Superior temporal gyrus (tissue), 1 donor: ENCODE measurements around the gene CD248.

ENCODE experiments used
- DNase-seq: peaks from one replicate; pipeline ENCODE4 v3.0.0-alpha.2; 2016; ENCODE audit errors: extremely low spot score

CD248 gene

DNA sequence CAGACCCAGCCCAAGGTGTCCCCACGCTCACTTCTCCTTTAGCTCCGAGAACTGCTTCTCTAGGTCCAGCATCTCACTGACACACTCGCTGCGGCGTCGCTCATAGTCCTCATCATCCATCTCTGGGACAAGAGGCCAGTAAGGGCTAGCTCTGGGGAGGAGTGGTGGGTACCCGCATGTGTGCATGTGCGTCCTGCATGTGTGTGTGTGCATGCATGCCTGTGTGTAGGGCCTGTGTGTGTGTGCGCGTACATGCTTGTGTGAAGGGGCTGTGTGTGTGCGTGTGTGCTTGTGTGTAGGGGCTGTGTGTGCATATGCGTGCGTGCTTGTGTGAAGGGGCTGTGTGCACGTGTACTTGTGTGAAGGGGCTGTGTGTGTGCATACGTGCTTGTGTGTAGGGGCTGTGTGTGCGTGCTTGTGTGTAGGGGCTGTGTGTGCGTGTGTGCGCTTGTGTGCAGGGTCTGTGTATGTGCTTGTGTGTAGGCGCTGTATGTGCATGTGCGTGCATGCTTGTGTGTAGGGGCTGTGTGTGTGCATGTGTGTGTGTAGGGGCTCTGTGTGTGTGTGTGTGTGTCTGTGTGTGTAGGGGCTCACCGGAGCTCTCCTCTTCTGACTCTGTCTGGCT lies 24.8 kb upstream of the CD248 start:
- no peak for DNase-seq

DNA sequence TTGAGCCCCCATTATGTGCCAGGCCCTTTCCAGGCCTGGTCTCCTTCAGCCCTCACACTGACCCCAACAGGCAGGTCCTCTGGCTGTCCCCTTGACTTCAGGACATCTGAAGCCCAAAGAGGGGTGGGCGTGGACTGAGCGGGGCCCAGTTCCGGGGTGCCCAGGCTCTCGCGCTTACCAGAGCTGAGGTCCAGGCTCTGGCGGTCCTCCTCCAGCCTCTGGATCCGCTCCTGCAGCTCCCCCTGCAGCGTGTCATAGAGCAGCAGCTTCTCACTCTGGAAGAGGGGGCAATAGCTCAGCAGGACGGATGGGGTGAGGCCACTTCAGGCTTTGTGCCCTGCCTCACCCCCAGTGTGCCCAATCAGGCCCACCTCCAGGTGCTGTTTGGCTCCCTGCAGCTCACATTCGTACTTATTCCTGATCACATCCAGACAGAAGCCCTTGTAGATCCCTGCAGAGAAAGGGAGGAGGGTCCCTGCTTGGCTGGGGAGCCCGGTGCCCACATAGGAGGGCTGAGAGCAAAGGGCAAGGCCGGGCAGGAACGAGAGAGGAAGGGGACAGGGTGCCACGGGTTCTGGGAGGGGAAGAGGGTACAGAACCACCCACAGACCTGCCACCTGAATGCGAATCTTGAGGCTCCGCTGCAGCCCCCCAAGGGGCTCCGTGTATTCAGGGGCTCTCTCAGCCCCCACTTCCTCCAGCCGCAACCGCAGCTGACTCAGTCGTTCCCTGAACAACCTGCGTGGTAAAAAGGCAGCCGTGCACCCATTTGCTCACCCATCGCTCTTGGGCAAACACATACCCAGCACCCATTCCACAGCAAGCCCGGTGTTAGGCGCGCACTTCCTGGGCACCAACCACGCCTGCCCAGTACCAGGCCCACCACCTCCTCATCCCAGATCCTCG lies 24.0 kb upstream of the CD248 start:
- no peak for DNase-seq

DNA sequence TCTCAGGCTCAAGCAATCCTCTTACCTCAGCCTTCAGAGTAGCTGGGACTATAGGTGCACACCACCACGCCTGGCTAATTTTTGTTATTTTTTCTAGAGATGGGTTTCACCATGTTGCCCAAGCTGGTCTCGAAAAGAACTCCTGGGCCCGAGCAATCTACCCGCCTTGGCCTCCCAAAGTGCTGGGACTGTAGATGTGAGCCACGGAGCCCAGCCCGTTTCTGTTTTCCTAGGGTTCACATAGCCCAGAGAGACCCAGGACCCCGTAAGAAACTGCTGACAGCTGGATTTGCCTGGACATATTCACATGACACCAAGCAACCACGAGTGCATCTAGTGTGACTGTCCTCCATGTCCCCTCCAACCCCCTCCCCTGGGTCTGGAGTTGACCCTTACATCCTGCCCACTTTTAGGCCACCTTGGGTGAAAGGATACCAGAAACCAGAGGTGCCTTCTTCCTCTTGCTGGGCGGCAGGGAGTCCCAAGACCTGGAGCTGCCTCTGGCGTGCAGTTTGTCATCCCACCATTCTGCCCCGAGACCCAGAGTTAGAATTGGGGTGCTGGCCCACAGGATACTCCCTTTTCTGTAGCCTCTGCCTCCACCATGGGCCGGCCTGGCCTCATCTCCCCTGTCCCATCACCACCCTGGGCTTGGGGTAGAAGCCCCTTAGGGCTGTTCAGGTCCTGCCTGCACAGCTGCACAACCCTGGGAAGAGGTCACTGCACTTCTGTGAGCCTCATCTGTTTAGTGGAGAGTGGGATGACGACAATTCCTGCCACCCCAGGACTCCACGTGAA lies 23.0 kb upstream of the CD248 start:
- no peak for DNase-seq

DNA sequence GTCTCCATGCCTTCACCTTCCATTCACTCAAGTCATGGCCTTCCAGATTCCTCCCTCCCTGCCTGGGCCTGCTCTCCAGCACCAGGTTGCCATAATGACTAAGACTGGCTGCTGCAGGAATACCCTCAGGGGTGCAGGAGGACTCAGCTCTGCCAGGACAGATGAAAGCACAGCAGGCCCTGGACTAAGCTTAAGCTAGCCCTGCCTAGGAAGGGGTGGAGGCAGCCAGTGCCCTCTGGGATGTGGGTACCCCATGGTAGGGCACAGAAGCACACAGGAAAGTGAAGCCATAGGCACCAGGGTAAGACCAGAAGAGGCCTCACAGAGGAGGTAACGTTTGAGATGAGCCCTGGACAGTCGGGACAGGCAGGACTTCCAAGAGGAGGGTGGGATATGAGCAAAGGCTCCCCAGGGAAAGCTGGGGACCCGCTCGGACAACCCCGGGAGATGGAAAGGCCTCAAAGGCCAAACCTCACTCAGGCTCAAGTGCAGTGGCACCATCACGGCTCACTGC lies 22.4 kb upstream of the CD248 start:
- DNase-seq = no peak

DNA sequence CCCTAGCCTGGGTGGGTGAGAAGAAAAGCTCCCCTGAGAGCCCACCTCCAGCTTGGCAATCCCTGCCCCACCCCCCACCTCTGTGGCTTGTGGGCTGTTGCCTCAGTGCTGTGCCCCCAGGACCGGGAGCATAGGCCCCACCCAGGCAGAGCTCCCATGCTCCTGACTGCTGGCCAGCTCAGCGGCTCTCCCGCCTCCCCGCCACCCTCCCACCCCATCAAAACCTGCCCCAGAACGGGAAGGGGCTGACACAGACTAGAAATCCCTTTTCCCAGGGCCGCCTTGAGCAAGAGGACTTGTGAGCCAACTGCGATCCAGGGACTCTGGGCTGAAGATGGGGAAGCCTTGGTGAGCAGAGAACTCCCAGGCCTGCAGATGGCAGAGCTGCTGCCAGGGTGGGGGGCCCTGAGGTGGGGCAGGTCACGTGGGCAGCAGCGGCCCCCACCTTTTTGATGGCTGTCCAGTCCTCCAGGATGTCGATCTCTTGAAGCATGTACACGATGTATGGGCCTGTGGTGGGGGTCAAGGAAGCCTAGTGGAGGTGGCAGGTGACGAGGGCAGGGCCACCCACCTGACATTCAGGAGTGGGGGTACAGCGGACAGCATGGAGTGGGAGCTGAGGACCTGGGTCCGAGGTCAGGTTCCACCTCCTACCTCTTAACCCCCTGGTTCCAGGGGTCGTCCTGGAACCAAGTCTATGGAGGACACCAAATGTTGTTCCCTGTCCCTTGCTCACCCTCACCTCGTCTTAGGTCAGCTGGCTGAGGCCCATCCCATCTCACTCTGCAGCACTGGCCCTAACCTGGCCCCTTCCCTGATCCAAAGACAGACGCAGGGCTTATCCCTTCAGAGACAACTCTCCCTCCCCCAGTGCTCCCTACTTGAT lies 21.7 kb upstream of the CD248 start:
- DNase-seq = no peak

DNA sequence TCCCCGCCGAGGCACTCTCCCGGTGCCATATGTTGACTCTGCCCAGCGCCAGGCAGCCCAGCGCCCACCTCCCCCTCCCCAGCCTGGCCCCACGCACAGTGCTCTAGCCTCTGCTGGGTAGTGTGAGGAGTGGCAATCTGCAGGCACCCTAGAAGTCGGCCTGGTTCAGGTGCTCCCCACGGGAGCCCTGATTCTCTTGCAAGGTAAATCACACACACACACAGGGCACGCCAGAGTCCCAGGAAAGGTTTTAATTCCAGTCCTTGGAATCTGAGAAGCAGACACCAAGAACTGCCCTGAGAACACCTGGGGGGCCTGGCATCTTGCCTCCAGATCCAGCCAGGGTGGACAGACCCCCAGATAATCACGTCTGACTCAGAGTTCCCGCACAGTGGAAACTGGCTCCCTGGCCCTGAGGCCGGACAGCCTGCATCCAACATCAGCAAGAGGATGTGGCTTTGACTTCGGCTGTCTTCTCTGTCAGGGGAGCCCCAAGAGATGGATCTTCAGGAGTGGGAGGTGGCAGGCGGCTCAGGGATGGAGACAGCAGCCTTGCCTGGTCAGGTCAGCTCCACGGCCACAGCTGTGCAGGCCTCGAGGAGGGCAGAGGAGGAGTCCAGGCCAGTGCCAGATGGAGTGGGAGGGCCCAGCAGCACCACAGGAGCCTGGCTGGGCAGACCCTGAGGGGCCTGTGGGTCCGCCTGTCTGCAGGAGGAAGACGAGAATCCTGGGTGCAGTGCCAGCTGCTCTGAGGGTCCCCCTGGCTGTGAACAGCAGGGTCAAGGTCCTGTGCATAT lies 20.5 kb upstream of the CD248 start:
- DNase-seq = no peak

DNA sequence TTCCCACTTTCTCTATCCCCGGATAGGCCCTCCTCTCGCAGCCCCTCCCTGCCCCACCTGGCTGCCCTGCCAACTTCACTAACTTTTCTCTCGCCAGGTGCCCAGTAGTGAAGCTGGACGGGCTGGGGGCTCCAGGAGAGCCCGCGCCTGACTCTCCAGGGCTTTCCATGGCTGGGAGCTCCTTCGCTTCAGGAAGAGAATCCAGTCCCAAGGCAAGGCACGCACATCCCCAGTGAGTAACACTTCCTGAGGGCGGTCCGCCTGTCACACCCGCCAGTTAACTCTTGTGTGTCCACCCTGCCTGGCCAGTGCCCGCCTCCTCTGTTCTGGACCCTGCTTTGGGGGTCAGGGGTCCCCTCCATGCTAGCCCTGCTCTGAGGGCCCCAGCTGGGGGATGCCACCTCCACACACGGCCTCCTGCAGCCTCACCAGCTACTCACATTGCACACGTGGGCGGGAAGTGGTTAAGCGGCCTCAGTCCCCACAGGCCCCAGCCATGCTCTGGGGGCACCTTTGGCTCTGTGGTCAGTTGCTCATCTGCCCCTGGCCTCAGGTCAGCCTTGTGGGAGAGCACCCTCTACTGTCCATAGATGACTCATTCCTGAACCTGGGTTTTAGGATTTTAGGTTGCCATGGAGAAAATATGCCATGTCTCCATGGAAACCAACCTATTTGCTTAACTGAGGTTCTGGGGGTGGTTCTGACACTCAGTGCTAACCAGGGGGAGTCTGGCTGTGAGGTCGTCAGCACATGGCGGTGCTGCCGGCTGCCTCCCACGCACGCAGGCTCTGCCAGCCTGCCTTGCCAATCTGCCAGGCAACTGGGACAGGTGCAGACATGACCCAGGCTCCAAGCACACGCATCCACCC lies 19.6 kb upstream of the CD248 start, which contains the start of gene RIN1:
Gene RIN1 (minus strand): TSS at position 201 of the 869 bp plus-strand sequence. CDS start 32 bp downstream, at position 169.
- peak; percentile 76 for DNase-seq

DNA sequence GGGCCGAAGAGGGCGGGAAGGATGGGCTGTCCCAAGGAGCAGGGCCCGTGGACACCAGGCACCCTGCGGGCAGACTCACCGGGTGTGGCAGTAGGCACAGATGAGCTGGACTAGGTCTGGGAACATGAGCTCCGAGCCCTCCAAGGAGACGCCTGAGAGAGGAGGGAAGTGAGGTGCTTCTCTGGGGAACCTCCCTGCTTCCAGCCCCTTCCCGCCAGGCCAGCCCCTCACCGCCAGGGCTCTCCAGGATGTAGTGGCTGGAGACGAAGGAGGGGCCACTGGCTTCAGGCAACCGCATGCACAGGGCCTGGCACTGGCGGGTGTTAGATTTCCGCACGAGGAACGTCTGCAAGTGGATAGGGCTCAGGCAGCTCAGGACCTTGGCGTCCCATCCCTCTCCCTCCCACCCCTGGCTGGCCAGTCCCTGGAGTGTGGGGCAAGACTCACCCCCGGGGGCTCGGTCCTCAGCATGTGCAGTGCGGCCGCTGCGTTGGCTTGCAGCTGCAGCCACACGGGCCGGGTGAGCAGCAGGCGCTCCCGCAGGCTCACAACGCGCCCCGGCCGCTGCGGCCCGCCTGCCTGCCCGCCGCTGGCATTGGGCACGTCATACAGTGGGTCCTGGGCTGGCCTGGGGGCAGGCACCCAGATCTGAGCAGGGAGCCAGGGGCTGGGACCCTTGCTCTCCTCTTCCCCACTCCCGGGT lies 18.8 kb upstream of the CD248 start:
- no peak for DNase-seq

DNA sequence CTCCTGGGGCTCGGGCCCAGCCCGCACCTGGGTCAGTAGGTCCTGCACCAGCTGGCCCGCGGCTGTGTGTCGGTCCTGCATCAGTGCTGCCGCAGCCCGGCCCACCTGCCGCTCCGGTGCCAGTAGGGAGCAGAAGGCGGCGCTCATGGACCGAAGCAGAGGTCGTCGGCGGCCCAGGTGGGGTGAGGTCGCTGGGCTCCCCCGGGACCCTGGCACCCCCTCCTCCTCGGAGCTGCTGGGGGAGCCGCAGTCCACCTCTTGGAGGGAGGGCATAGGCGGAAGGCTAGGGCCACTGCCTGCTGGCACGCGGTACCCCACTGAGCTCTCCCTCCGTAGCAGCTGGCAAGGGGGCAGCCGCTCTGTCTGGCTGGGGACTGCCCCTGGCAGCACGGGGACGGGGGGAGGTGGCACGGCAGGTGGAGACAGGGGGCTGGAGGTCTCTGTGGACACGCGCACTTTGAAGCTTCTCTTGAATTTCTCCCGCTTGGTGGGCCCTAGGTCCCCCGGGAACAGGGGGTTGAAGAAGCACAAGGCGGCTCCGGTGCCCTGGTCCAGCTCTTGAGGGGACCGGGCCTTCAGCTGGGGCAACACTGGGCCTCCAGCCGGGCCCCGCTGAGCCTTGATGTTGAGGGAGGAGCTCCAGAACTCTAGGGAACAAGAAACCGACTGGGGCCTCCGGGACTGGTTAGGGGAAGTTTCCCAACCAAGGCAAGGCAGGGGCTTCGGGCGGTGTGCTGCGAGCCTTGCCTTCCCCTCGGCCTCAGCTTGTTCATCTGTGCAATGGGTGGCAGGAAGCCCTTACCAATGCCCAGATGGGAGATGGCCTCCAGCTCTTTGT lies 18.0 kb upstream of the CD248 start:
- DNase-seq = no peak

DNA sequence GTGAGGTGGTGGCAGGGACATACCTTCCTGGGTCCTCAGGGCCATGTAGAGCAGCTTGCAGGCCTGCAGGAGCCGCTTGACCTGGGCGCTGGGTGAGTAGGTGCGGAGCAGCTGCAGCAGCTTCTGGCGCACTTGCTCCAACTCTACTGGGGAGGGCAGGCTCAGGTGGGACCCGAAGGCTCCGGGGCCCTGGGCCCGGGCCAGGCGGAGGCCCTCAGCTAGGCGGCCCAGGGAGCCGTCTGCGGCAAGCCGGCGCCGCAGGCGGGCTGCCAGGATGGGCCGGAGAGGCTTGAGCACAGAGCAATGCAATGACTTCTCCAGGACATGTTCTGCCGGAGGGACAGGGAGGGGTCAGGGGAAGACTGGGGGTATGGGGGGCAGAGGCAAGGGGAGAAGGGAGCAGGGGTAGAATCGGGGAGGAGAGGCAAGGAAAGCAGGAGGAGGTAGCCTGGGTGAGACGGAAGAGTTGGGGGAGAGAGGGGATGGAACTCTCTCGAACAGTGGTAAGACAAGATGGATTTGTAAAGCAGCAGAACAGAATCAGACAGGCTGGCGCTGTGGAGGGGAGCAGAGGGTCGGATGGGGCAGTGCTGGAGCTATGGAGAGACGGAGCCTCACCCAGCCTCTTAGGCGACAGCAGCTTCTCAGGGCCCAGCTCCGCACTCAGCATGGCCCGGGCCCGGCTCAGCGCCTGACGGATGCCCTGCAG lies 17.2 kb upstream of the CD248 start:
- no peak for DNase-seq

DNA sequence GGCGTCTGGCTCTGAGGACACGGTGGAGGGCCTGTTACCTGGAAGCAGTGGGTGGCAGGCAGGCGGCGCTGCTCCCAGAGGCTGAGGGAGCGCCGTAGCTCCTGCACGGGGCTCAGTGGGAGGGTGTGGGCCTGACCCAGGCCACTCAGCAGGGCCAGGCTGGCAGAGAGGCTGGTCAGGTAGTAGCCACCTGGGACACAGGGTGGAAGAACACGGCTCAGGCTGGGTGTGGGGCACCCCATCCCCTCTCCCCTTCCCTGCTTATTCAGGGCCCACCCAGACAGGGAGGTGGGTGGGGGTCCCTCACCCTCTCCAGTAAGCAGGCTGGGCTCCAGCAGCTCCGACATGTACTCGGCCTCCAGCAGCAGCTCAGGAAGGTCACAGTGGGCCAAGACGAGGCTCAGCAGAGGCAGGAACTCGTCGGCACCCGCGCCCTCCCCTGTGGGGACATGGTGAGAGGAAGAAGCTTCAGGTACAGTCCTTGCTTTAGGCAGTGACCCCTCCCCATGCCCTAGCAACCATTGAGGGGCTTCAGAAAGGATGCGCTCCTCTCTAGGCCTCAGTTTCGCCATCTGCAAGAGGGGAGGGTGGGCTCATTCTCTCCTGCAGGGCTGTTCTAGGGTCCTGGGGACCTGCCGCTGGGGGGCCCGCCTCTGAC lies 16.5 kb upstream of the CD248 start:
- no peak for DNase-seq

DNA sequence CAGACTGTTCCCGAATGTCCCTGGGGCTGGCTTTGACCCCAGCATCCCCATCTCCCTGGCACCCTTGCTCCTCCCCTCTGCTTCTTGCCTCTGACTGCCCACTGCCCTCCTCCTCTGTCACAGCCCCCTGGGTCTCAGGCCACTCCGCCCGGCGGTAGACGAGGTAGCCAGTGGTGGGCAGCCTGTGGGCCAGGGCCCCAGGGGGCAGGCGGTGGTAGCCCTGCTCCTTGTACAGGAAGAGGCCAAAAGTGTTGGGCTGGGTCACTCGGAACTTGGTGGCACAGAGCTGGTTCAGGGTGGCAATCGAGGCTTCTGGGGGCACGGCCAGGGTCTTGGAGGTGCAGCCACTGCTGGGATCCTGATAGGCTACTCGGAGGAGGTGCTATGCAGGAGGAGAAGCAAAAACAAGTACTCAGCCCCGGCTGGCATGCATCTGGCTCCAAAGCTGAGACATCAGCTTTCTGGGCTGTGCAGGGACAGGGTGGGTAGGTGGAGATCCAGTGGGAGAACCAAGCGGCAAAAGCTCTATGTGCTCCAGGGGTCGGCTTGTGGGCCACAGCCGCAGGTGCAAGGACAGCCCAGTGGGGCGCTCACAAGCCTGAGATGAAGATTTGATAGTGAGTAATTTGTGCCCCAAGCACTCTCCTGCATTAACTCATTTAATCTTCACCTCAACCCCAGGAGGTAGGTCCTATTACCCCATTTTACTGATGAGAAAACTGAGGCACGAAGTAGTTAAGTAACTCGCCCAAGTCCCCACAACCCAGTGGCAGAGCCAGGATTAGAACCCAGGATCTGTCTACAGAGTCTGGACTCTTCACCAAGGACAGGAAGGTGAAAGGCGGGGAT lies 15.8 kb upstream of the CD248 start:
- DNase-seq = no peak

DNA sequence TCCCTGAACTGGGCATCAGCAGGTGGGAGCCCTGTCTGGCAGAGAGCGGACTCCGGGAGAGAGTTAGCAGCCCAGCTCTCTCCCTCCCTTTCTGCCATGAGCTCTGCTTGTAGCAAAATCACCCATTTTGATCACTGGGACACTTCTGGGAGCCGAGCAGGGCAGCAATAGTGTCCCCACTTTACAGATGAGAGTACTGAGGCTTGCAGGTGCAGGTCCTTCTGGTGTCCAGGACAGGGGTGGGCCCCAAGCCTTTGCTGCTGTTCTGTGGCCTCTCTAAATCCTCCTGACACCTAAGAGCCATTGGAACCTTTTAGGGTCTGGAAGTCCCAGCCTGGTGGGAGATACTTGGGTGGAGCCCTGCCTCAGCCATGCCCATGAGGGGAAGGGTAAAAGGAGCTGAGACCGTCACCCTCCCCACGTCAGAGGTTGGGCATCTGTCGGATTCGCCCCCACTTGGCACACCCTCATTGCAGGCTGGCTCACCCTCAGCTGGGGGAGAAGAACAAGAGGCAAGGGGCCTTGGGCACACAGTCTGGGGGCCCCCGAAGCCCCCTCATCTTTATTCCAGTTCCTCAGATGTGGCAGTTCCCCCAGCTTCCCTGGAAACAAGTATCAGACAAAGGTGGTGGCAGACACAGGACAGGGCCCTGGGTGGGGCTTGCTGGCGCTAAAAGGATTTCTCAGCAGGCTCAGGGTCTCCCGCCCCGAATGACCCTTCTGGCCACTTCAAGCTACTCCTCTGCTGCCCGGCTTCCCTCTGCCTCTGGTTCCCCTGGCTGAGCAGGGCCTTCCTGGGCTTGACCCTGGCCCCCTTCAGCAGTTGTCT lies 14.9 kb upstream of the CD248 start:
- DNase-seq = no peak

DNA sequence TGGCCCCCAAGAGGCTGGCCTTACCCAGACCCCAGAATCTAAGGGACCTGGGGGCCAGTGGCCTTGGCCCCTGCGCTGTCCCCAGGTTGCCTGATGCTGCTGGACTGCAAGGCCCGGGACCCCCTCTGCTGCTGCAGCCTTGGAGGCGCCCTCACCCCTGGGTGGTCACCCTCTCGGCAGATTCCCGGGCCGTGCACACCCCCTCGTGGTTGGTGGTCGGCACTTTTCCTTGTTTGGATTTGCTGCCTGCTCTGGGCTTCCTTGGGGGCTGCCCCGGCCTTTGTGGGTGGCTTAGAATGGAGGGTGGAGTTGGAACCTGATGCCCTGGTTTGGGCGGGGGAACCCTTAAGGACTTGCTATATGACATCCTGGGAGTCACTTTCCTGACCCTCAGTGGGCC lies 14.1 kb upstream of the CD248 start:
- no peak for DNase-seq
